NOMO-1 (cell line): ENCODE results near the gene GMIP.

ENCODE experiments used
- DNase-seq, 2 experiments: peaks; one replicate each; lab custom pipeline; 2025; ENCODE audit not compliant: unreplicated experiment in 2 of 2; lab: John Stamatoyannopoulos, UW

GMIP gene

GRCh38 chr19:19579533-19580361 lies 63.7 kb downstream of the GMIP start:
- no peak for DNase-seq
